Gastroesophageal sphincter (tissue), 4 donors: ENCODE measurements around the gene CYP2F1. TPM values are rescaled to one million over a fixed set of nuclear protein-coding genes. Genes with fewer than 3 reads are reported as not detected.

Experiments
- ATAC-seq: fragments of 150-250 bp; one replicate; pipeline ENCODE4 v1.9.1; 2016; ENCODE audit warnings: mild to moderate bottlenecking, moderate library complexity
- H3K27ac ChIP-seq, 4 donors: fragments of 200-600 bp; sonication (generic) in 3 of 4; 1 replicate in 3 of 4; 2 replicates in 1 of 4; pipeline ENCODE4 v1.5.1; 2016 to 2019
- H3K27me3 ChIP-seq: fragments of 200-600 bp; sonication (generic); one replicate; pipeline ENCODE4 v1.5.1; 2019
- H3K36me3 ChIP-seq, 2 donors: fragments of 200-600 bp; sonication (generic); one replicate each; pipeline ENCODE4 v1.5.1; 2019; ENCODE audit warnings: control low read depth in 1 of 2
- H3K4me1 ChIP-seq, 3 donors: fragments of 200-600 bp; sonication (generic); 1 replicate in 2 of 3; 2 replicates in 1 of 3; pipeline ENCODE4 v1.5.1; 2016 to 2019; ENCODE audit warnings: control low read depth in 2 of 3
- H3K4me3 ChIP-seq, 2 donors: fragments of 200-600 bp; sonication (generic); one replicate each; pipeline ENCODE4 v1.5.1; 2019; ENCODE audit warnings: mild to moderate bottlenecking in 1 of 2, moderate library complexity in 1 of 2
- H3K9me3 ChIP-seq, 3 donors: fragments of 200-600 bp; sonication (generic); one replicate each; pipeline ENCODE4 v1.5.1; 2017 to 2019; ENCODE audit warnings: control low read depth in 2 of 3
- CTCF ChIP-seq, 4 experiments: fragments of 200-600 bp in 2 of 4; fragments of 450-650 bp in 2 of 4; sonication (generic) in 1 of 4; IDR thresholded peaks; one replicate each; pipeline ENCODE4 v1.5.1; 2017 to 2019; ENCODE audit warnings: antibody characterized with exemption in 4 of 4, mild to moderate bottlenecking in 2 of 4, moderate library complexity in 2 of 4
- EP300 ChIP-seq: sonication (generic); formaldehyde crosslinking; IDR thresholded peaks from one replicate; pipeline ENCODE4 v1.6.1; 2017; ENCODE audit warnings: antibody characterized with exemption, mild to moderate bottlenecking
- POLR2A ChIP-seq, 2 donors: fragments of 450-650 bp; IDR thresholded peaks; one replicate each; pipeline ENCODE4 v1.6.1; 2017; ENCODE audit warnings: antibody characterized with exemption in 2 of 2, mild to moderate bottlenecking in 2 of 2, moderate library complexity in 1 of 2
- POLR2AphosphoS5 ChIP-seq: sonication (generic); formaldehyde crosslinking; IDR thresholded peaks from one replicate; pipeline ENCODE4 v1.6.1; 2017; ENCODE audit warnings: antibody characterized with exemption
- WGBS, 2 donors: methylation state at CpG; one replicate each; pipeline ENCODE4 v1.1.5; 2018; ENCODE audit warnings: low coverage in 1 of 2; 5-methylcytosine and 5-hydroxymethylcytosine counted together
- total RNA-seq, 4 donors: library from RNA; depleted of rRNA; stranded (reverse); fragments of >200 nt; gene quantifications; one replicate each; pipeline ENCODE4 v1.1.0, GENCODE V29; 2016

The CYP2F1 gene
- total RNA-seq, 4 donors from 2014 or later, result not detected

- Histone ChIP-seq H3K4me3 (no peak overlapping the region), H3K27me3 (no peaks in the 10 kb centered on the region), H3K27ac (no peak overlapping the region), H3K4me1 (peaks cover 0 to 9% (median 0%) of the 10 kb centered on the region in 3 donors), H3K9me3 (no peaks in the 10 kb centered on the region), H3K36me3 (no peaks in the 10 kb centered on the region)
- TF ChIP-seq POLR2AphosphoS5, result no peak
- TF ChIP-seq EP300, result no peak
- no peak for TF ChIP-seq POLR2A (IDR thresholded peaks at IDR 0.05)
- TF ChIP-seq CTCF (IDR thresholded peaks at IDR 0.05), result no peak
- peak; percentile 71 for ATAC-seq
- WGBS, 2 donors, result 40 to 42% methylated on average over 5 to 11 of the region's 14 CpGs
These were observed 61.9 kb downstream of the CYP2F1 start for GRCh38 chr19:41175801-41176777.

Other genes with a start within 250 kb of the CYP2F1 start
- not detected for gene CYP2A7, start 232.2 kb upstream of the CYP2F1 start, total RNA-seq
- gene CYP2B6, start 123.2 kb upstream of the CYP2F1 start, total RNA-seq, result not detected
- not detected for gene CYP2A13, start 26.0 kb upstream of the CYP2F1 start, total RNA-seq
- 1 to 10 TPM in 3 of 4 donors, not detected in 1; 1.1 to 2.1 (median 1.2) TPM for gene CYP2S1, start 78.8 kb downstream of the CYP2F1 start, total RNA-seq
- gene AXL, start 104.8 kb downstream of the CYP2F1 start, total RNA-seq, result 100 to 1,000 TPM; 129 to 232 (median 166) TPM
- gene HNRNPUL1, start 149.9 kb downstream of the CYP2F1 start, total RNA-seq, result 100 to 1,000 TPM; 142 to 204 (median 160) TPM
- 10 to 100 TPM; 11.6 to 18.9 (median 15.9) TPM for gene CCDC97, start 195.7 kb downstream of the CYP2F1 start, total RNA-seq
- 10 to 100 TPM; 12.9 to 39.3 (median 22.1) TPM for gene TGFB1, start 239.5 kb downstream of the CYP2F1 start, total RNA-seq
- gene B9D2, start 249.7 kb downstream of the CYP2F1 start, total RNA-seq, result 10 to 100 TPM in 1 of 4 donors, 1 to 10 TPM in 3; 5.2 to 10.1 (median 6.7) TPM